ENCODE results near the gene CNPY1.

DNA sequence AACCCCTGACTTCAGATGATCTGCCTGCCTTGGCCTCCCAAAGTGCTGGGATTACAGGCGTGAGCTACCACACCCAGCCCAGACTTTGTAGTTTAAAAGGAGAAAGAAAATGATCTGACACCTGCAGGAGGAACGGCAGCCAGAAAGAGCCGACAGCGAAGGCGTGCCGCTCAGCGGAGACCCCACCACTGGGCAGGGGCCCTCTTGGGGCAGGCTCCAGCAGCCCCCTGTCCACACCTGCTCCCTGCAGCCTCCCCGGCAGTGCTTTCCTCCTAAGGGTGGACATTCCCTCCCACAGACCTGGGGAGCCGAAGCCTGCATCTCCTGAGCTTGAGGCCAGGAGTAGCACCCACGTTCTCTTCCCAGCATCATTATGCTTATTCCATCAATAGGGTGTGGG lies 19.2 kb upstream of the CNPY1 start:
- TF ChIP-seq, protein P1, sequence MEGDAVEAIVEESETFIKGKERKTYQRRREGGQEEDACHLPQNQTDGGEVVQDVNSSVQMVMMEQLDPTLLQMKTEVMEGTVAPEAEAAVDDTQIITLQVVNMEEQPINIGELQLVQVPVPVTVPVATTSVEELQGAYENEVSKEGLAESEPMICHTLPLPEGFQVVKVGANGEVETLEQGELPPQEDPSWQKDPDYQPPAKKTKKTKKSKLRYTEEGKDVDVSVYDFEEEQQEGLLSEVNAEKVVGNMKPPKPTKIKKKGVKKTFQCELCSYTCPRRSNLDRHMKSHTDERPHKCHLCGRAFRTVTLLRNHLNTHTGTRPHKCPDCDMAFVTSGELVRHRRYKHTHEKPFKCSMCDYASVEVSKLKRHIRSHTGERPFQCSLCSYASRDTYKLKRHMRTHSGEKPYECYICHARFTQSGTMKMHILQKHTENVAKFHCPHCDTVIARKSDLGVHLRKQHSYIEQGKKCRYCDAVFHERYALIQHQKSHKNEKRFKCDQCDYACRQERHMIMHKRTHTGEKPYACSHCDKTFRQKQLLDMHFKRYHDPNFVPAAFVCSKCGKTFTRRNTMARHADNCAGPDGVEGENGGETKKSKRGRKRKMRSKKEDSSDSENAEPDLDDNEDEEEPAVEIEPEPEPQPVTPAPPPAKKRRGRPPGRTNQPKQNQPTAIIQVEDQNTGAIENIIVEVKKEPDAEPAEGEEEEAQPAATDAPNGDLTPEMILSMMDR (IDR thresholded peaks at IDR 0.05; ENCODE audit: borderline replicate concordance, extremely low read depth, low read length, poor library complexity, severe bottlenecking) = no peak
- TF ChIP-seq EZH2 (IDR thresholded peaks at IDR 0.05; ENCODE audit: borderline replicate concordance, low read depth, low read length, severe bottlenecking) = no peak

All from DND-41 (cell line).